Body of pancreas (tissue), 4 donors: ENCODE measurements around the gene KMT2C. TPM values are rescaled to one million over a fixed set of nuclear protein-coding genes. Genes with fewer than 3 reads are reported as not detected.

ENCODE experiments used
- ATAC-seq: fragments of 150-250 bp; one replicate; pipeline ENCODE4 v1.9.1; 2016
- DNase-seq, 4 donors: peaks; one replicate each; pipeline ENCODE4 v3.0.0-alpha.2; 2019
- H3K27ac ChIP-seq, 4 donors: fragments of 200-600 bp; sonication (generic); 1 replicate in 3 of 4; 2 replicates in 1 of 4; pipeline versions ENCODE4 v1.5.1 to v1.6.1; 2016 to 2019; ENCODE audit warnings: mild to moderate bottlenecking in 1 of 4, mixed read lengths in 1 of 4, moderate library complexity in 1 of 4
- H3K27me3 ChIP-seq, 2 donors: fragments of 200-600 bp; sonication (generic); one replicate each; pipeline ENCODE4 v1.6.0; 2016; ENCODE audit warnings: mild to moderate bottlenecking in 1 of 2
- H3K36me3 ChIP-seq, 2 donors: fragments of 200-600 bp; sonication (generic); replicated peaks in 1 of 2; 2 replicates each; pipeline ENCODE4 v1.5.1; 2016; ENCODE audit warnings: low read depth in 2 of 2; ENCODE audit not compliant: insufficient read depth in 1 of 2
- H3K4me1 ChIP-seq: fragments of 200-600 bp; sonication (generic); one replicate; pipeline ENCODE4 v1.6.0; 2016
- H3K4me3 ChIP-seq, 2 donors: fragments of 200-600 bp; sonication (generic); 1 replicate in 1 of 2; 2 replicates in 1 of 2; pipeline ENCODE4 v1.5.1; 2016 to 2019
- H3K9me3 ChIP-seq, 3 donors: fragments of 200-600 bp; sonication (generic); 1 replicate in 2 of 3; 2 replicates in 1 of 3; pipeline ENCODE4 v1.5.1; 2016
- CTCF ChIP-seq, 7 experiments: fragments of 450-650 bp in 4 of 7; fragments of 200-600 bp in 3 of 7; sonication (generic) in 3 of 7; IDR thresholded peaks; one replicate each; pipeline ENCODE4 v1.5.1; 2016 to 2019; ENCODE audit warnings: antibody characterized with exemption in 7 of 7
- POLR2A ChIP-seq, 3 donors: fragments of 450-650 bp; IDR thresholded peaks; one replicate each; pipeline ENCODE4 v1.6.1; 2016; ENCODE audit warnings: antibody characterized with exemption in 3 of 3, mild to moderate bottlenecking in 2 of 3
- WGBS, 2 donors: methylation state at CpG; one replicate each; pipeline ENCODE4 v1.1.5; 2017; 5-methylcytosine and 5-hydroxymethylcytosine counted together
- intact Hi-C: fragments of 100-400 bp; cut with DNase I; formaldehyde crosslinking; loops from one replicate; pipeline ENCODE4 v1.15.1; 2023
- total RNA-seq, 2 donors: library from RNA; depleted of rRNA; stranded (reverse); fragments of >200 nt; gene quantifications; one replicate each; pipeline ENCODE4 v1.1.0, GENCODE V29; 2016

Gene KMT2C
- total RNA-seq, 2 donors from 2014 or later, result 58.9 to 71.5 TPM

- peaks cover 0 to 16% of the 10 kb centered on the region in 2 donors for H3K36me3 ChIP-seq
- H3K4me3 ChIP-seq, result no peak overlapping the region
- H3K27ac ChIP-seq, result no peak overlapping the region
- no peaks in the 10 kb centered on the region for H3K27me3 ChIP-seq
- intact Hi-C loops, result no loop called here
- no peak for TF ChIP-seq POLR2A (IDR thresholded peaks at IDR 0.05)
- TF ChIP-seq CTCF (IDR thresholded peaks at IDR 0.05), result no peak
- DNase-seq, result no peak
- H3K4me1 ChIP-seq, result no peaks in the 10 kb centered on the region
- H3K9me3 ChIP-seq, result no peaks in the 10 kb centered on the region
- 97% methylated on average over 20 of the region's 20 CpGs for WGBS, 2 donors
- no peak for ATAC-seq
Observed at GRCh38 chr7:152128252-152128651, 307.6 kb downstream of the KMT2C start.

DNA sequence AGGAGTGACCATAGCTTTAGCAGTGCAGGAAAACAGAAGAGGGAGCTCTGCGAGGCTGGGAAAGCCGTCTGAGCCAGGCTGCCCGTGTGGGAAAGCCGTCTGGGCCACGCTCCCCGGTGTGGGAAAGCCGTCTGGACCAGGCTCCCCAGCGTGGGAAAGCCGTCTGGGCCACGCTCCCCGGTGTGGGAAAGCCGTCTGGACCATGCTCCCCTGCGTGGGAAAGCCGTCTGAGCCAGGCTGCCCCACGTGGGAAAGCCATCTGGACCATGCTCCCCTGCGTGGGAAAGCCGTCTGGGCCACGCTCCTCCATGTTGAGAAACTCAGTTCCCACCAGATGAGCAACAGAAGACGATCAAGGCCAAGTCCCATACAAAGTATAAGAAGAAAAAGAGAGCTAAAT is 308.6 kb downstream of the KMT2C start:
- TF ChIP-seq CTCF (IDR thresholded peaks at IDR 0.05), result no peak
- TF ChIP-seq POLR2A (IDR thresholded peaks at IDR 0.05), result no peak
- intact Hi-C loops, result no loop called here
- Histone ChIP-seq H3K9me3 (no peaks in the 10 kb centered on the region), H3K27ac (no peak overlapping the region), H3K4me3 (no peak overlapping the region), H3K36me3 (peaks cover 0 to 15% of the 10 kb centered on the region in 2 donors), H3K27me3 (no peaks in the 10 kb centered on the region), H3K4me1 (no peaks in the 10 kb centered on the region)
- ATAC-seq, result no peak
- WGBS, 2 donors, result 89 to 95% methylated on average over 19 of the region's 19 CpGs
- no peak for DNase-seq

DNA sequence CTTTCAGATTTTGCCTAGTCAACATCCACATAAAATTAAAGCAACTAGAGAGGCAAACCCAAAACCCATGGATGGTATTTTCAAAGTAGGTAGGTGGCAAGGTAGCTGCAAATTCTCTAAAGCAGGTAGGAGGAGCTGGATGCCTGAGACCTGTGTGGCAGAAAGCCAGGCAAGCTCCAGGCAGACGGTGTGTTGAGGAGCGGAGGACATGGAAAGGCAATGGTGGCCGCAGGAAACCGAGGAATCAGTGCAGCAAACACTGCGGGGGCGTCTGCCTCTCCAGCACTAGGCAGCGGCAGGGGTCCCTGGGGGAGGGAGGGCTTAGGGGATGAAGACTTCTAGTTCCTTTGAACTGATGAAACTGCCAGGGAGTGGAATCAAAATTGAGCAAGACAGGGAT is 309.1 kb downstream of the KMT2C start:
- no peak overlapping the region for H3K4me3 ChIP-seq
- 90% methylated on average over 7 of the region's 7 CpGs for WGBS, 2 donors
- H3K36me3 ChIP-seq, result peaks cover 0 to 12% of the 10 kb centered on the region in 2 donors
- no peaks in the 10 kb centered on the region for H3K9me3 ChIP-seq
- DNase-seq (no peak), ATAC-seq (no peak)
- no peaks in the 10 kb centered on the region for H3K4me1 ChIP-seq
- H3K27ac ChIP-seq, result no peak overlapping the region
- intact Hi-C loops, result no loop called here
- H3K27me3 ChIP-seq, result no peaks in the 10 kb centered on the region
- TF ChIP-seq POLR2A (IDR thresholded peaks at IDR 0.05) (no peak), CTCF (IDR thresholded peaks at IDR 0.05) (no peak)

GRCh38 chr7:152122540-152122939 is 313.3 kb downstream of the KMT2C start:
- TF ChIP-seq CTCF (IDR thresholded peaks at IDR 0.05), result no peak
- DNase-seq, result no peak
- no peaks in the 10 kb centered on the region for H3K27me3 ChIP-seq
- intact Hi-C loops, result no loop called here
- H3K9me3 ChIP-seq, result no peaks in the 10 kb centered on the region
- H3K36me3 ChIP-seq, result peaks cover 6 to 34% of the 10 kb centered on the region in 2 donors
- no peak overlapping the region for H3K27ac ChIP-seq
- 100% methylated on average over 1 of the region's 1 CpG for whole genome bisulfite sequencing, 2 donors
- ATAC-seq, result no peak
- no peak overlapping the region for H3K4me3 ChIP-seq
- no peaks in the 10 kb centered on the region for H3K4me1 ChIP-seq

- H3K36me3 ChIP-seq, result peaks cover 6 to 36% of the 10 kb centered on the region in 2 donors
- no peak overlapping the region for H3K4me3 ChIP-seq
- TF ChIP-seq CTCF (IDR thresholded peaks at IDR 0.05) (no peak), POLR2A (IDR thresholded peaks at IDR 0.05) (no peak)
- H3K9me3 ChIP-seq, result no peaks in the 10 kb centered on the region
- no peak for ATAC-seq
- intact Hi-C loops, result no loop called here
- 91 to 95% methylated on average over 9 of the region's 9 CpGs for WGBS, 2 donors
- no peak overlapping the region for H3K27ac ChIP-seq
- DNase-seq, result no peak
- no peaks in the 10 kb centered on the region for H3K27me3 ChIP-seq
- H3K4me1 ChIP-seq, result no peaks in the 10 kb centered on the region
Observed at GRCh38 chr7:152121432-152121831, 314.4 kb downstream of the KMT2C start.
